ENCODE results near the gene TEC.

TEC gene

DNA sequence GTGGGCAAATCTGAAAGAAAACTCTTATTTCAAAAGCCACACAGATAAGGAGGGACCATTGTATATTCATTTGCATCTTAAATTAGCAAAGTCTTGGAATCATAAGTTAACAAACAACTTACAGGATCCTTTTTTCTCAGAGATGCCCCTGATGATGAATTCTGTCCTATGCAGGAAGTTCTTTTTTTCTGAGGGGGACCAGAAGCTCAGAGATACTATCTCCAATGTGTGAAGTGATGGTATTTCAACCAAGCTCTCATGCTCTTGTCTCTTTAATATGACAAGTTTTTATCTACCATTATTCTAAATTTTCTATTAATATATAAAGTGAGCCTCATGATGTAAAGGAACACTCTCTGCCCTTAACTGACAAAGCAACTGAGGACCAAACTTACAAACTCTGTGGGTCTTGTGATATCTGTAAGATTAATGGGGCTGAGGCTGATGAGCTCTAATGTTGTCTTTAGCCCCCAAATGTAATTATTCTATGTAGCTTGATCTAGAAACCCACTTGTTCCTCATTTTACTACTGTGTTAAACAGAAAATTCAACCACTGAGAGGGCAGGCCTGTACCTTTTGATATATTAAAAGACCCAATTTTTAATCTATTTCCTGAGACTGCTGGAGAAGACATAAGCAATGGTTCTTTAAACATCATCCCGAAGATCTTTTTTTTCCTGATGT, 27.0 kb downstream of the TEC start:
- H3K9me3 ChIP-seq (ENCODE audit: control insufficient read depth in 2 of 2, low read length in 2 of 2): no peaks in the 10 kb centered on the region
- no peak overlapping the region for H3K27ac ChIP-seq (ENCODE audit: low read length)
- no peaks in the 10 kb centered on the region for H3K4me1 ChIP-seq (ENCODE audit: control insufficient read depth, insufficient read depth, low read length)
- H3K36me3 ChIP-seq (ENCODE audit: control insufficient read depth in 2 of 2, insufficient read depth in 2 of 2, low read length in 2 of 2): no peaks in the 10 kb centered on the region
- H3K9ac ChIP-seq (ENCODE audit: low read length in 2 of 2): no peak overlapping the region
- no peaks in the 10 kb centered on the region for H3K27me3 ChIP-seq (ENCODE audit: control insufficient read depth in 1 of 2, insufficient read depth in 2 of 2, low read length in 2 of 2)
- H3K4me3 ChIP-seq (ENCODE audit: low read length in 2 of 2): no peak overlapping the region

DNA sequence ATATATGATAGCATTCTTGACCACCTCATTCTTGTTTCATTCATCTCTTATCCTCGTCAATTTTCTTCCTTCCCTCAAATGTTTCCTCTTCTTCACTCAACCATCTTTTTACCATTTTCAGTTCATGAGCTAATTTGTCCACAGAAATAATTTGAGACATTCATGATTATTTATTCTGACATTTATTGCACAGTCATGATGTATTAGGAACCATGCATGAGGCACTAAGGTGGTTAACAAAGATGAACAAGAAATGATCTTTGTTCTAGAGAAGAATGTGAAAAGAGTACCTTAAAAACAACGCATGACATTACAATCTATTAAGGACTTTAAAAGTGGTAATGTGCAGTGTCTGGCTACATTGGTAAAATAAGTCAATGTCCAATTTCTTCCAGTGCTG, 27.9 kb downstream of the TEC start:
- H3K4me1 ChIP-seq (ENCODE audit: control insufficient read depth, insufficient read depth, low read length): no peaks in the 10 kb centered on the region
- H3K9ac ChIP-seq (ENCODE audit: low read length in 2 of 2): no peak overlapping the region
- no peaks in the 10 kb centered on the region for H3K27me3 ChIP-seq (ENCODE audit: control insufficient read depth in 1 of 2, insufficient read depth in 2 of 2, low read length in 2 of 2)
- no peak overlapping the region for H3K27ac ChIP-seq (ENCODE audit: low read length)
- no peaks in the 10 kb centered on the region for H3K9me3 ChIP-seq (ENCODE audit: control insufficient read depth in 2 of 2, low read length in 2 of 2)
- H3K4me3 ChIP-seq (ENCODE audit: low read length in 2 of 2): no peak overlapping the region
- H3K36me3 ChIP-seq (ENCODE audit: control insufficient read depth in 2 of 2, insufficient read depth in 2 of 2, low read length in 2 of 2): no peaks in the 10 kb centered on the region

DNA sequence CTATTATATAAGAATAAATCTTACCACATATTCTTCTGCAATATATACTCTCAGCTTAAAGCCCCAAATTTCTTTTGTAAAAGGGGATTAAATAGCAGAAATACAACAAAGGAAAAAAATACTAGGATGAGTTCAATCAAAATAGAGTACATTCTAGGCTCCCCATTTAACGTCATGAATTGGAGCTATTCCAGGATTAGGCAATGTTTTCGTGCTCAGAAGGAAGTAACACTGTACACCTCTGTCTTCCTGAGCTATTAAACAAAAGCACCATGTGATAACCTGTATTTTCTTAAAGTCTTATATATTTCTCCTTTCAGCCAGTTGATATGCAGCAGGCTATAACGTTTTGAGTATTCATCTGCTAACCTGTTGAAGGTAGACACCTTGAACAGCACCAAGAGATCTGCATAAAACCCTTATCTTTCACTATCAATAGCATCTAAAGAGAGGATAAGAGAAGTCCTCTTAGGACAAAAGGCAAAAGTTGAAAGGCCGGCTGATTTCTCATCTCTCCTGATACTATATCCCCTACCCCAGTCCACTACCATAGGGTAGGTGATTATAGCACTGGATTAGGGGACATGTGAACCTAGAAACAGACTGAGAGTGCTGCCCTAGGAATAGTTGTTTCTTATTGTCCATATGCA, 31.5 kb downstream of the TEC start:
- Histone ChIP-seq H3K9ac (ENCODE audit: low read length in 2 of 2) (no peak overlapping the region), H3K4me1 (ENCODE audit: control insufficient read depth, insufficient read depth, low read length) (no peaks in the 10 kb centered on the region), H3K27ac (ENCODE audit: low read length) (no peak overlapping the region), H3K36me3 (ENCODE audit: control insufficient read depth in 2 of 2, insufficient read depth in 2 of 2, low read length in 2 of 2) (no peaks in the 10 kb centered on the region), H3K4me3 (ENCODE audit: low read length in 2 of 2) (no peak overlapping the region), H3K27me3 (ENCODE audit: control insufficient read depth in 1 of 2, insufficient read depth in 2 of 2, low read length in 2 of 2) (no peaks in the 10 kb centered on the region), H3K9me3 (ENCODE audit: control insufficient read depth in 2 of 2, low read length in 2 of 2) (no peaks in the 10 kb centered on the region)

DNA sequence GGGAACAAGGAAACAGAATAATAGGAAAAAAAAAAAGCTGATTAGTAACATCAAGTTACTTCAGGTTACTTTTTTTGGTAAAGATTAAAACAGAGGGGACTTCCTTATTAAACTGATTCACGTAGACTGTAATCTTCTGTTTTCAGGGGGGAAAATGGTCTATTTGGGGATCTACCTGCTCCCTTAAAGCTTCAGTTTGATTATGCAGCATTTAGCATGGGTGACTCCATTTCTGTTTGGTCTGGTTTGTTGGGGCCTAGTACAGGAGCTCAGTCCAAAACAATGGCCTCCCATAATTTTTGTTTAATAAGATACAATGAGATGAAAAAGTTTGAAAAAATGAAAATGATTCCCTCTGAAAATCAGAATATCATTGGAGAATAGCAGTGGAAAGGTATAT, 34.6 kb downstream of the TEC start:
- Histone ChIP-seq H3K9ac (ENCODE audit: low read length in 2 of 2) (no peak overlapping the region), H3K4me3 (ENCODE audit: low read length in 2 of 2) (no peak overlapping the region), H3K27me3 (ENCODE audit: control insufficient read depth in 1 of 2, insufficient read depth in 2 of 2, low read length in 2 of 2) (no peaks in the 10 kb centered on the region), H3K9me3 (ENCODE audit: control insufficient read depth in 2 of 2, low read length in 2 of 2) (no peaks in the 10 kb centered on the region), H3K36me3 (ENCODE audit: control insufficient read depth in 2 of 2, insufficient read depth in 2 of 2, low read length in 2 of 2) (no peaks in the 10 kb centered on the region), H3K4me1 (ENCODE audit: control insufficient read depth, insufficient read depth, low read length) (no peaks in the 10 kb centered on the region), H3K27ac (ENCODE audit: low read length) (no peak overlapping the region)

DNA sequence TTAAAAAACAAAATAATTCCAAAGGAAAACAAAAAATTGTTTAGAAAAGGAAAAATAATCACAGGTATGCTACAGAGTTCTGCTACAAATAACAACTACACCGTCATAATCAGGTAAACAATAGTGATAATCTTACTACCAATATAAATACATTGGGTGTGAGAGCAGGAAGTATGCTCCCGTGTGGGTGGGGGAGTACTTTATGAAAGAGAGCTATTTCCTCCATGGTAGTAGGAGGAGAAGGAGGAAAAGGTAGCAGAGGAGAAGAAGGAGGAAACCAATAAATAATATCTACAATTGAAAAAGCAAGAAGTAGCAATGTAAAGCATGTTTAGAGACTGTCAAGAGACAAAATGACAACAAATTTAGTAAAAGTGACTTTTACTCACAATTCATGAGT, 35.1 kb downstream of the TEC start:
- Histone ChIP-seq H3K27me3 (ENCODE audit: control insufficient read depth in 1 of 2, insufficient read depth in 2 of 2, low read length in 2 of 2) (no peaks in the 10 kb centered on the region), H3K9ac (ENCODE audit: low read length in 2 of 2) (no peak overlapping the region), H3K4me3 (ENCODE audit: low read length in 2 of 2) (no peak overlapping the region), H3K9me3 (ENCODE audit: control insufficient read depth in 2 of 2, low read length in 2 of 2) (no peaks in the 10 kb centered on the region), H3K27ac (ENCODE audit: low read length) (no peak overlapping the region), H3K4me1 (ENCODE audit: control insufficient read depth, insufficient read depth, low read length) (no peaks in the 10 kb centered on the region), H3K36me3 (ENCODE audit: control insufficient read depth in 2 of 2, insufficient read depth in 2 of 2, low read length in 2 of 2) (no peaks in the 10 kb centered on the region)

DNA sequence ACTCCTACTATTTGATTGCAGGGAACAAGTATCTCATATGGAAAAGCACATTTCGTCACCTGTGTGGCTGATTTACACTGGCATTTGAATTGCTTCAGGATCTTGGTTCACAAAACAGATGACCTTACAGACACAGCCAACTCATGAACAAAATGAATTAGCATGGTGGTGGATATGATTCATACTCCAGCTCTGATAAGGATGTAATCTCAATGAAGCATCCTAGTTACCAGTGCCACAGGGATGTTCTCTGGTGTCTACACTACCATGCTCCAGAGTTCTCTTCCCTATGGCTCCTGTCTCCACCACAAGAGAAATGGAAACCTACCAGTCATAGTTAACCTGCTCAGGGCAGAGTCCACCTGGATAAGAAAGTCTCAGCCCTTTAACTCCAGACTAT, 40.7 kb downstream of the TEC start:
- H3K27me3 ChIP-seq (ENCODE audit: control insufficient read depth in 1 of 2, insufficient read depth in 2 of 2, low read length in 2 of 2): no peaks in the 10 kb centered on the region
- H3K27ac ChIP-seq (ENCODE audit: low read length): no peak overlapping the region
- H3K4me1 ChIP-seq (ENCODE audit: control insufficient read depth, insufficient read depth, low read length): no peaks in the 10 kb centered on the region
- no peaks in the 10 kb centered on the region for H3K9me3 ChIP-seq (ENCODE audit: control insufficient read depth in 2 of 2, low read length in 2 of 2)
- no peak overlapping the region for H3K4me3 ChIP-seq (ENCODE audit: low read length in 2 of 2)
- no peaks in the 10 kb centered on the region for H3K36me3 ChIP-seq (ENCODE audit: control insufficient read depth in 2 of 2, insufficient read depth in 2 of 2, low read length in 2 of 2)
- no peak overlapping the region for H3K9ac ChIP-seq (ENCODE audit: low read length in 2 of 2)

DNA sequence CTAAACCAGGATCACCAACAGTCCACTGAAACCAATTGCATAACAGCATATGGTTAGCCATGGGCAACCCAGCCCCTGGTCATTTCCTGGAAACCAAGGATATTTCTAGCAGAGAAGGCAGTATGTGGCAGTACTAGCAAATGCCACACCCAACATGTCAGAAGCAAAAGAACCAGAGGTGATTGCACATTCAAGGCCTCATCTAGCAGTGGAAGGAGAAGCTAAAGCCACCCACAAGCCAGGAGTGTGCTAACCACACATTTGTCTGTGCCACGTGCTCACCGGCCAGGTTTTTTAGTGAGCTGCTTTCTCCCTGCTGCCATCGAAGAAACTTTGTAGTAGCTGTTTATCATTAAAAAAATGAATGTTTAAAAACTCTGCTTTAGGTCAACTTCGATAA, 42.0 kb downstream of the TEC start:
- no peaks in the 10 kb centered on the region for H3K4me1 ChIP-seq (ENCODE audit: control insufficient read depth, insufficient read depth, low read length)
- no peaks in the 10 kb centered on the region for H3K9me3 ChIP-seq (ENCODE audit: control insufficient read depth in 2 of 2, low read length in 2 of 2)
- no peaks in the 10 kb centered on the region for H3K36me3 ChIP-seq (ENCODE audit: control insufficient read depth in 2 of 2, insufficient read depth in 2 of 2, low read length in 2 of 2)
- H3K9ac ChIP-seq (ENCODE audit: low read length in 2 of 2): no peak overlapping the region
- no peak overlapping the region for H3K27ac ChIP-seq (ENCODE audit: low read length)
- no peak overlapping the region for H3K4me3 ChIP-seq (ENCODE audit: low read length in 2 of 2)
- H3K27me3 ChIP-seq (ENCODE audit: control insufficient read depth in 1 of 2, insufficient read depth in 2 of 2, low read length in 2 of 2): no peaks in the 10 kb centered on the region

DNA sequence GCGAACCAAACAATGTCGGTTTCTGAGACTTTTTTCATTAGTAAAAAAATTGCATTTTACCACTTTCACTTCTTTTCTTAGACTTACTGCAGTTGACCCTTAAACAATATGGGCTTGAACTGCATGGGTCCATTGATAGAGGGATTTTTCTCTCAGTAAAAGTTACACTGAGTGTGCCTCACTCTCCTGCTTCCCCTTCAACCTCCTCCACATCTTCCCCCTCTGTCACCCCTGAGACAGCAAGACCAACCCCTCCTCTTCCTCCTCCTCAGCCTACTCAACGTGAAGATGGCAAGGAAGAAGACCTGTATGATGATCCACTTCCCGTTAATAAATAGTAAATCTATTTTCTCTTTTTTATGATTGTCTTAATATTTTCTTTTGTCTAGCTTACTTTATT, 43.4 kb downstream of the TEC start:
- no peaks in the 10 kb centered on the region for H3K9me3 ChIP-seq (ENCODE audit: control insufficient read depth in 2 of 2, low read length in 2 of 2)
- no peak overlapping the region for H3K4me3 ChIP-seq (ENCODE audit: low read length in 2 of 2)
- no peak overlapping the region for H3K27ac ChIP-seq (ENCODE audit: low read length)
- no peaks in the 10 kb centered on the region for H3K4me1 ChIP-seq (ENCODE audit: control insufficient read depth, insufficient read depth, low read length)
- no peaks in the 10 kb centered on the region for H3K36me3 ChIP-seq (ENCODE audit: control insufficient read depth in 2 of 2, insufficient read depth in 2 of 2, low read length in 2 of 2)
- no peak overlapping the region for H3K9ac ChIP-seq (ENCODE audit: low read length in 2 of 2)
- H3K27me3 ChIP-seq (ENCODE audit: control insufficient read depth in 1 of 2, insufficient read depth in 2 of 2, low read length in 2 of 2): no peaks in the 10 kb centered on the region

DNA sequence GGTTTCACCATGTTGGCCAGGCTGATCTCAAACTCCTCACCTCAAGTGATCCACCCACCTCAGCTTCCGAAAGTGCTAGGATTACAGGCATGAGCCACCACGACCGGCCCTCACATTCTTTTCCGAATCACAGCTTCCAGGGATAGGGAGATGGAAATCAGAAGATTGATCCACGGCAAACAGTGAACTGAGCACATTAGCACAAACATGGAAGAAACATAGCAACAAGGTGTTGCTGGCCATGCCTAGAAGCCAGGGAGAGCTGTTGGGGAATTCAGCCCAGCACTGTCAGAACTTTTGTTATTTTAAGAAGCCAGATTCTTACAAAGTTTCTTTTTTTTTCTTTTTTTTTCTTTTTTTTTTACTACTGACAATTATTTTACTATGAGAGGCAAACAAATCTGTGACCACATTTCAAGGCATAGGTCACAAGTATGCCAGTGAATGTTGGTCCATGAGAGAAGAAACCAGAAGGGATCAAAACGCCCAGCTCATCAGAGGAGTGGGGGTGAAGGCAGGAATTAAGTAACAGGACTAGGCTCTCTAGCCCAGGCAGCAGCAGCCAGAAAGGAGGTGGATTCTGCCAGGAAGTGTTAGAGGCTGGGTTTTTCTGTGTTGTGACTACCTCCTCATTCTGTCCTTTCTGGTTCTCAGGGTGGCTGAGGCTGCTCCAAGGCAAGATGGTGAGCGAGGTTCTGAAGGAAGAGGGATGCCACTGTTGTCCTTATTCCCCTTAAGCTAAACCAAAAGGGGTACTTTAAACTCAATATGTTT, 44.1 kb downstream of the TEC start:
- H3K36me3 ChIP-seq (ENCODE audit: control insufficient read depth in 2 of 2, insufficient read depth in 2 of 2, low read length in 2 of 2): no peaks in the 10 kb centered on the region
- no peaks in the 10 kb centered on the region for H3K4me1 ChIP-seq (ENCODE audit: control insufficient read depth, insufficient read depth, low read length)
- no peak overlapping the region for H3K27ac ChIP-seq (ENCODE audit: low read length)
- no peak overlapping the region for H3K4me3 ChIP-seq (ENCODE audit: low read length in 2 of 2)
- H3K9me3 ChIP-seq (ENCODE audit: control insufficient read depth in 2 of 2, low read length in 2 of 2): no peaks in the 10 kb centered on the region
- no peaks in the 10 kb centered on the region for H3K27me3 ChIP-seq (ENCODE audit: control insufficient read depth in 1 of 2, insufficient read depth in 2 of 2, low read length in 2 of 2)
- no peak overlapping the region for H3K9ac ChIP-seq (ENCODE audit: low read length in 2 of 2)

DNA sequence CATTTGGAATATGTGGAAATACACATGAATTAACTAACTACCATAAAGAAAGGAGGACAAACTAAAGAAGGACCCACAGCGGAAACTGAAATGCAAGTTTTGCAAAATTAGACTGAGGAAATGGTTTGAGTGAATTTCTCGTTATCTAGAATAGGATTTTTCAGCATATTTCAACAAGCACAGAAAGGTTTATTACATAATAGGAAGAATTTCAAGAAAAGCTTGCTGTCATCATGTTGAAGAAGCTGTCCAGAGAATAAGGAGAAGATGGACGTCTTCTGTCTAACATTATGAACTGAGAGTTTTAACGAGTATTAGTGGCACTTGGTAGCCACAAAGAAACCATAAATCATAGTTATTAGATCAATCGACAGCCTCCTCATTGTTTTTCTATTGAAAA, 45.0 kb downstream of the TEC start:
- Histone ChIP-seq H3K27me3 (ENCODE audit: control insufficient read depth in 1 of 2, insufficient read depth in 2 of 2, low read length in 2 of 2) (no peaks in the 10 kb centered on the region), H3K27ac (ENCODE audit: low read length) (no peak overlapping the region), H3K9me3 (ENCODE audit: control insufficient read depth in 2 of 2, low read length in 2 of 2) (no peaks in the 10 kb centered on the region), H3K36me3 (ENCODE audit: control insufficient read depth in 2 of 2, insufficient read depth in 2 of 2, low read length in 2 of 2) (no peaks in the 10 kb centered on the region), H3K4me3 (ENCODE audit: low read length in 2 of 2) (no peak overlapping the region), H3K9ac (ENCODE audit: low read length in 2 of 2) (no peak overlapping the region), H3K4me1 (ENCODE audit: control insufficient read depth, insufficient read depth, low read length) (no peaks in the 10 kb centered on the region)

Measured in stomach smooth muscle (tissue), 2 donors.